SK-N-DZ (cell line): Measurements from ENCODE around the gene CDAN1.
A peak's percentile ranks its signal among the peaks of the same experiment; 100 is the strongest.
"Not testable (repeated sequence)": the region's sequence is repeated elsewhere in the genome, so short reads cannot be mapped to it uniquely, and the experiment has no call there.

Experiments used
- DNase-seq: peaks from one replicate; pipeline ENCODE4 v3.0.0-alpha.2; 2015; ENCODE audit warnings: low spot score

The CDAN1 gene

DNA sequence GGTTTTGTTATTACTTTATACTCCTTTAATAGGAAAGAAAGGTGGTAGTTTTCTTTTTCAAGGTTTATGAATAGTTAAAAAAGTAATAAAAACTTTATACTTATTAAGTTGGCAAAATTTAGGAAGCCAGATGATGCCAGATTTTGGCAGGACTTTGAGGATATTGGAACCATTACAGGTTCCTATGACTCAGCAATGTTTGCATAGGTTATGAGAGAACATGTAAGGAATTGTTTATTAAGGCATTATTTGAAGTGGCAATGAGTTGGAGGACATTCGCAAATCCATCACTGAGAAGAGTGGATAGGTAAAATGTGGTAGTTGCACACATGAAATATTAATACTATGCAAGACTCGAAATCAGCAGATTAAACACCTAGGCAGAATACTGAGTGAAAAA lies 29.9 kb downstream of the CDAN1 start:
- no peak for DNase-seq

DNA sequence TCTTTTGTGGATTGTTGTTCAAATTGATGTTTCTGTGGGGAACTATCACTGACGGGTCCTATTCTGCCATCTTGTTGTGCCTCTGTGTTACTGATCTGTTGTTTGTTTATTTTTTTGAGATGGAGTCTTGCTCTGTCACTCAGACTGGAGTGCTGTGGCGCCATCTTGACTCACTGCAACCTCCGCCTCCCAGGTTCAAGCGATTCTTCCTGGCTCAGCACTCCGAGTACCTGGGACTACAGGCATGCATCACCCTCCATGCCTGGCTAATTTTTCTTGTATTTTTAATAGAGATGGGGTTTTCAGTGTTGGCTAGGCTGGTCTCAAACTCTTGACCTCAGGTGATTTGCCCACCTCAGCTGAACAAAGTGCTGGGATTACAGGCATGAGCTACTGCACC lies 31.6 kb downstream of the CDAN1 start:
- DNase-seq, result no peak

DNA sequence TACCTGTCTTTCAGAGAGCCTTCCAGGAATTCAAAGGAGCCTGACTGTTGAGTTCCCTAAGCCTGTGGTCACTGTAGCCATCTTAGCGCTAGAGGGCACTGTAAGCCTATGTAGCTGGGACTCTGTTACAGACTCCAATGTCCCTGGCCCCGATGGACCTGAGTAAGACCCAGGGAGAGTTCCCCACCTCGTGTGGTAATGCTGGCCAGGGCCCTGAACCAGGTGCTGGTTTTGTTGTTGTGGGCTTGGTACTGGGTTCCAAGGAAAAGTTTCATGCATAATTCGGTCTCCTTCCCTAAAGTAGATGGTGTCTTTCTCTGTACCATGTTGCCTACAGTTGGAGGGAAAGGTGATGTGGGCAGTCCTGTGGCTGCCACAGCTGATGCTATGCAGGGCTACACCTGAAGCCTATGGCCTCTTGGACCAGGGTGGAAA lies 32.4 kb downstream of the CDAN1 start:
- DNase-seq, result peak; percentile 68

DNA sequence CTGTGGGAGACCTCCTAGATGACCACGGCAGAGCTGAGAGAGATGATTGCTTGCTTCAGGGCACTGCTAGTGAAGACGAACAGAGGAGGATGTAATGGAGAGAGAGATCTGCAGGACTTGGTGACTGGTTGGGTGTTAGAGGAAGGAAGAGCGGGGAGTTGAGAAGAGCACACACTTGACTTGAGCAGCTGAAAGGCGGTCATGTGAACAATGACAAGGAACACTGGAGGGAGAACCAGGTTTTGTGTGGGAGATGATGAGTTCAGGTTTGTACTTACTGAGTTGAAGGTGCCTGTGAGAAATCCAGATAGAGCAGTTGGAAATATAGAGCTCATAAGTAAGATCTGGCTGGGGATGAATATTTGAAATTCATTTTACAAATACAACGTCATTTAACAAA lies 40.3 kb downstream of the CDAN1 start:
- no peak for DNase-seq

DNA sequence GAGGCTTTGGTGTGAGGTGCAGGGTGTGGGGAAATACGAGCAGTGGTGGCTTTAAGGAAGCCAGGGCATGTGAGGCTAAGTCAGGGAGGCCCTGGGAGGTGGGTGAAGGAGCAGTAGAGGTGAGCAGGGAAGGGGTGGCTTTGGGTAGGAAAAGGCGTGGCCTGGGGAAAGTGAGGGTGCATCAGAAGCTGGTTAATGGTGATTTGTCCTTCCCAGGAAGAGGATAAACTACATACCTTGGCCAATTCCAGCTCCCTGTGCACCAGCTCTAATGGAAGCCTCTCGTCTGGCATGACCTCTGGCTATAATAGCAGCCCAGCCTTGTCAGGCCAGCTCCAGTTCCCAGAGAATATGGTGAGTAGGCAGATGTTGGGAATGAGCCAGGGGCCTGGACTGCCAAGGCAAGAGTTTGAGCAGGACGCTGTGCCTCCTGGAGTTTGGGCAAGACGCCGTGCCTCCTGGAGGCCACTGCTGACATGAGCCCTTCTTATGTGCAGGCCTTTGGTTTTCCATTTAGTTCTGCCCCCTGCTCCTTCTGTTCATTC lies 41.3 kb downstream of the CDAN1 start:
- no peak for DNase-seq

DNA sequence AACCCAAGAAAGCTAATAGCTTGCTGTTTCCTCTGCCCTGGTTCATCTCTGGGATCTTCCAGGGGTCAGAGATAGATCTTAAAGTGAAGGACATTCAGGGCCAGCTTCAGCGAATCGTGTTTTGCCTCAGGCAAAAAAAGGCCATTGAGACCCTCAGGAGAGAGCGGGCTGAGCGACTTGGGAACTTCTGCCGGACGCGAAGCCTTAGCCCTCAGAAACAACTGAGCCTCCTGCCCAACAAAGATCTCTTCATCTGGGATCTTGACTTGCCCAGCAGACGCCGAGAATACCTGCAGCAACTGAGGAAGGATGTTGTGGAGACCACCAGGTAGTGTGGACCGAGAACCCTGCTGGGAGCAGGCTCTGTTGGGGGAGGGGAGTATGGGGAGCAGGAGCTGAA lies 42.5 kb downstream of the CDAN1 start:
- no peak for DNase-seq

DNA sequence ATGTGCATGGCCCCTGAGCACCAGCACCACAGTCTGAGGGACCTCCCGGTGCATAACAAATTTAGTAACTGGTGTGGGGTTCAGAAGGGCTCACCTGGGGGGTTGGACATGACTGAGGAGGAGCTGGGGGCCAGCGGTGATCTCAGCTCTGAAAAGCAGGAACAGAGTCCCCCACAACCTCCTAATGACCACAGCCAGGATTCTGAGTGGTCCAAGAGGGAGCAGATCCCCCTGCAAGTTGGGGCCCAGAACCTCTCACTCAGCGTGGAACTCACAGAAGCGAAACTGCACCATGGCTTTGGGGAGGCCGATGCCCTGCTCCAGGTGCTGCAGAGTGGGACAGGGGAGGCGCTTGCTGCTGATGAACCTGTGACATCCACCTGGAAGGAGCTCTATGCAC lies 43.0 kb downstream of the CDAN1 start:
- DNase-seq, result no peak

DNA sequence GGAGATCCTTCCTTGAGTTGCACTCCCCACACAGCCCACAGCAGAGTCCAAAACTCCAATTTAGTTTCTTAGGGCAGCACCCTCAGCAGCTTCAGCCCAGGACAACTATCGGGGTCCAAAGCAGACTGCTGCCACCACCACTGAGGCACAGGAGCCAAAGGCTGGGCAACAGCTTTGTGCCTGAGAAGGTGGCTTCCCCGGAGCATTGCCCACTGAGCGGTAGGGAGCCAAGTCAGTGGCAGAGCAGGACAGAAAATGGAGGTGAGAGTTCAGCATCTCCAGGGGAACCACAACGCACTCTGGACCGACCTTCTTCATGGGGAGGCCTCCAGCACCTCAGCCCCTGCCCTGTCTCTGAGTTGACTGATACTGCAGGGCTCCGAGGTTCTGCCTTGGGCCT lies 43.4 kb downstream of the CDAN1 start:
- DNase-seq, result no peak

DNA sequence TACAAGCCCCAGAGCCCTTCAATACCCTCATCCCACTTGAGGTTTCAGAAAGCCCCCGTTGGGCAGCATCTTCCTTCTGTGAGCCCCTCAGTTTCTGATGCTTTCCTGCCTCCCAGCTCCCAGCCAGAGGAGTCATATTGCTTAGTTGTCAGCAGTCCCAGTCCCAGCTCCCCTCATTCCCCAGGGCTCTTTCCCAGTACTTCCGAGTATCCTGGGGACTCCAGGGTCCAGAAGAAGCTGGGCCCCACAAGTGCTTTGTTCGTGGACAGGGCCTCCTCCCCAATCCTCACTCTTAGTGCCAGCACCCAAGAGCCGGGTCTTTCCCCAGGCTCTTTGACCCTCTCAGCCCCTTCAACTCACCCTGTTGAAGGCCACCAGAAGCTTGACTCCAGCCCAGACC lies 43.9 kb downstream of the CDAN1 start:
- DNase-seq, result no peak

DNA sequence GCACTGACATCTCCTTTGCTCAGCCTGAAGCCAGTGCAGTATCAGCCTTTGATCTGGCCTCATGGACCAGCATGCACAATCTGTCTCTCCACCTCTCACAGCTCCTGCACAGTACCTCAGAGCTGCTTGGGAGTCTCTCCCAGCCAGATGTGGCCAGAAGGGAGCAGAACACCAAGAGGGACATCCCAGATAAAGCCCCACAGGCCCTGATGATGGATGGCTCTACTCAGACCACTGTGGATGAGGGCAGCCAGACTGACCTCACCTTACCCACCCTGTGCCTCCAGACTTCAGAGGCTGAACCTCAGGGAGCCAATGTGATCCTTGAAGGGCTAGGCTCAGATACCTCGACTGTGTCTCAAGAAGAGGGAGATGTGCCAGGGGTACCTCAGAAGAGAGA lies 44.4 kb downstream of the CDAN1 start:
- no peak for DNase-seq

DNA sequence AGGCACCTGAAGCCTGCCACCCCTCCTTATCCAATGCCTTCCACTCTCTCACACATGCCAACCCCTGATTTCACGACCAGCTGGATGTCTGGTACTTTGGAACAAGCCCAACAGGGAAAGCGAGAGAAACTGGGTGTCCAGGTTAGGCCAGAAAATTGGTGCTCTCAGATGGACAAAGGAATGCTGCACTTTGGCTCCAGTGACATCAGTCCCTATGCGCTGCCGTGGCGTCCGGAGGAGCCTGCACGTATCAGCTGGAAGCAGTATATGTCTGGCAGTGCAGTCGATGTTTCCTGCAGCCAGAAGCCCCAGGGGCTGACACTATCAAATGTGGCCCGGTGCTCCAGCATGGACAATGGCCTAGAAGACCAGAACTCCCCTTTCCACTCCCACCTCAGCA lies 45.2 kb downstream of the CDAN1 start:
- DNase-seq, result no peak

DNA sequence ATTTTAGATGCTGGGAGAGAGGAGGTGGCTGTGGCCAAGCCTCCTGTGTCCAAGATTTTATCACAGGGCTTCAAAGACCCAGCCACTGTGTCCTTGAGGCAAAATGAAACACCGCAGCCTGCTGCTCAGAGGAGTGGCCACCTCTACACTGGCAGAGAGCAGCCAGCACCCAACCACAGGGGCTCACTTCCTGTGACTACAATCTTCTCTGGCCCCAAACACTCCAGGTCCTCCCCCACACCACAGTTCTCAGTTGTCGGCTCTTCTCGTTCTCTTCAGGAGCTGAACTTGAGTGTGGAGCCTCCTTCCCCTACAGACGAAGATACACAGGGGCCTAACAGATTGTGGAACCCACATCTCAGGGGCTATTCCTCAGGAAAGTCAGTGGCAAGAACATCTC lies 45.6 kb downstream of the CDAN1 start:
- DNase-seq, result no peak

DNA sequence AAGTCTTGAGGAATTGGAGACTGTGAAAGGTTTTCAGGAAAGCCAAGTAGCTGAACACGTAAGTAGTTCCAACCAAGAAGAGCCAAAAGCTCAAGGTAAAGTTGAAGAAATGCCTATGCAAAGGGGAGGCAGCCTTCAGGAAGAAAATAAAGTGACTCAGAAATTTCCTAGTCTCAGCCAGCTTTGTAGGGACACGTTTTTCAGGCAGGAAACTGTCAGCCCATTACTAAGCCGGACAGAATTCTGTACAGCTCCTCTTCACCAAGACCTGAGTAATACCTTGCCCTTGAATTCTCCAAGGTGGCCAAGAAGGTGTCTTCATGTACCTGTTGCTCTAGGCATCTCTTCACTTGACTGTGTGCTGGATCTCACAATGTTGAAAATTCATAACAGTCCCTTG lies 48.6 kb downstream of the CDAN1 start:
- no peak for DNase-seq

DNA sequence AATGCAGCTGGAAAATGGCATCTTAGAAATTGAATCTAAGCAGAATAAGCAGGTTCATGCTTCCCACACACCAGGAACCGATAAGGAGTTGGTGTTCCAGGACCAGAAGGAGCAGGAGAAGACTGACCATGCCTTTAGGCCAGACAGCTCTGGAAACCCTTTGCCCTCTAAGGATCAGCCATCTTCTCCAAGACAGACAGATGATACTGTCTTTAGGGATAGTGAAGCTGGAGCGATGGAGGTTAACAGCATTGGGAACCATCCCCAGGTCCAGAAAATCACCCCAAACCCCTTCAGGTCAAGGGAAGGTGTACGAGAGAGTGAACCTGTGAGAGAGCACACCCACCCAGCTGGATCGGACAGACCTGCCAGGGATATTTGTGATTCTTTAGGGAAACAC lies 49.2 kb downstream of the CDAN1 start:
- DNase-seq, result no peak

DNA sequence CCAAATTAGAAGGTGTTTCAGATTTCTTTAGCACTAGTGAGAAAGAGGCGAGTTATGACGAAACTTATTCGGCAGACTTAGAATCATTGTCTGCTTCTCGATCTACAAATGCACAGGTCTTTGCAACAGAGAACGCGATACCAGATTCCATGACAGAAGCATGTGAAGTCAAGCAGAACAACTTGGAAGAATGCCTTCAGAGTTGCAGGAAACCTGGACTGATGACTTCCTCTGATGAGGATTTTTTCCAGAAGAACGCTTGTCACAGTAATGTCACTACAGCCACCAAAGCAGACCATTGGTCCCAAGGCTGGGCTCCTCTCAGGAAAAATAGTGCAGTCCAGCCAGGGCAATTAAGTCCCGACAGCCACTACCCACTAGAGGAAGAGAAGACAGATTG lies 50.6 kb downstream of the CDAN1 start:
- no peak for DNase-seq

DNA sequence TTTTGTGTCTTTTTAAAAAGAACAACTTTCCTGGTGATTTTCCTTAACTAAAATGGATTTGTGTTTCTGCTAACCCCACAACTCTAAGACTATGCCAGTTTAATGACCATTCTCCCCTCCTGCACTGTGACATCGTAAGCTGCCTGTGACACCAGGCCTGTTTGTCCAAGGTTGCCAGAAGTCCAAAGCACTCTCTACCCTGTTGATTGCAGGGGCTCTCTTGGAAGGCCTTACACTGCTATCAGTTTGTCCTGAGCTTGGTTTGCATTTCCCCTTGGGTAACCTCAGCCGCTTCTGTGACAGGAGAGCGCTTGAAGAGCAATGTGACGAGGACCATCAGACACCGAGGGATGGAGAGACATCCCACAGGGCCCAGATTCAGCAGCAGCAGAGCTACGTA lies 55.8 kb downstream of the CDAN1 start:
- no peak for DNase-seq

DNA sequence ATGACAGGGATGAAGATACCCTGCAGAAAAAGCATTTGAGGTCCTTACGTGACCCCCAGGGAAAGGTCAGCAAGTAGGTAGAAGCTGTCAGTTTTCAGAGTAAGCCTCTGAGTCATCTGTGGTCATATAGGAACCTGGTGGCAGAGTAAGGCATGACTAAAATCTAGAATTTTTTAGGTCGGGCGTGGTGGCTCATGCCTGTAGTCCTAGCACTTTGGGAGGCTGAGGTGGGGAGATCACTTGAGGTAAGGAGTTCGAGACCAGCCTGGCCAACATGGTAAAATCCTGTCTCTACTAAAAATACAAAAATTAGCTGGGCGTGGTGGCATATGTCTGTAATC lies 56.8 kb downstream of the CDAN1 start:
- DNase-seq, result not testable (repeated sequence)

DNA sequence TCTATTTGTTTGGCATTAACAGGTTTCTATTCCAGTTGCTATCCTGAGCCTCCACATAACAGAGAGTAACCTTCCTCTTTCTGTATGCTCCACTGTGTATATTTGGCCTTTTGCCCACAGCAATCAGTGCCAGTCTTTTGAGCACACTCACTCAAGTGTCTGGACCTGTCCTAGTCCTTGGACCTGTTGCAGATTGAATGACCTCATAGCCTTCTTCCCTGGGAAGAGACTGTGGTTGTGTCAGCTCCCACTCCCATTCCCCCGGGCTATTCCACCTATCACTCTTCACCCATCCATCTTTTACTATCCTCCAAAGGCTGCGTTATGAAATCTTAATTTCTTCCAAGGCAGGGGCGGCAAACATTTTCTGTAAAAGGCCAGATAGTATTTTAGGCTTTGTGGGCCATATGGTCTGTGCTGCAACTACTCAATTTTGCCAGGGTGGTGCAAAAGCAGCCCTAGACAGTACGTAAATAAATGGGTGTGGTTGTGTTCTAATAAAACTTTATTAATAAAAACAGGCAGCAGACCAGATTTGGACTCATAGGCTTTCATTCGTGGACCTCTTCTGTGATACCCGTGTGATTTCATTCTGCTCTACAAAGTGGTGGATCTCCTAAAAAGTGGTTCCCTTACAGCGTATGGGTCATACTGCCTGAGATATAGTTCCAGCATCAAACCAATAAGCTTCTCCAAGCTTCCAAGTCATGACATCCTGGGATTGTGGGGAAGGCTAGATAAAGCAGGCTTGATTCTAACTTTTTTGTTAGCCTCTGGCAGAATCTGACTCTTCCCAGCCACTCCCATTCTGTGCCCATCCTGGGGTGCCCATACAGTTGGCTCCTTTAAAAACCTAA lies 57.4 kb downstream of the CDAN1 start:
- DNase-seq, result no peak

DNA sequence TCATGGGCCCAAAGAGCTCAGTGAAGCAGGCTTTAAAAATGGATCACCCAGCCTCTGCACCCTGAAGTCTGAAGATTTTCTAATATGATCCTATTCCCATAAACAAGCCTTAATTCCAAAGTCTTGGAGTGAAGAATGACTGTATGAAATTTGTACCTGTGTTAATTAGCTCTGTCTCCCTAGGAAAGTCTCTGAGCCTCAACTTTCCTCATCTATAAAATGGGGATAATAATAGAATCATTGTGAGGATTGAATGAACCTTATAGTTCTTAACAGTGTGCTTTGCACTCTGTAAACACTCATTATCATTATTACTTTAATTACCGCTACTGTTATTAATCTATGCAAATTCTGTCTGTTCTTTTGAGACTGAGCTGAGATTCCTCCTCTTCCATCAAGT lies 61.9 kb downstream of the CDAN1 start:
- no peak for DNase-seq

DNA sequence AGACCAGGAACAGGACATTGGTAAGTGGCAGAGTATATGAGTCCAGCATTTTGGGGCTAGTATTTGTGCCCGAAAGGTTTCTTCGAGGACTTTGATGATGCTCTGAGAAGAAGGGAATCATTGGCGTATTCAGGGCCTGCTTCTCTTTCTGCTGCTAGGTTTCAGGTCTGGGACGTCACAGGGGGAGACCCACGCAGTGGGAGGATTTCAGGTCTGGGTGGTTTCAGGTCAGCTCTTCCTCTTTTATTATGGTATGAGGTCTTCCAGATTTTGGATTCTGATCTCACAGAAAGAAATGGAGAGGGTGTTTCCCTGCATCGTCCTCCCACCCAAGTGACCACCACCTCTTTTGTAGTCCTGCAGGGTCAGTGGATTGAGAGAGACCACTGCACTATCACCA lies 62.5 kb downstream of the CDAN1 start:
- no peak for DNase-seq
